ENCODE results near the gene CREM. TPM values are rescaled to one million over a fixed set of nuclear protein-coding genes. Genes with fewer than 3 reads are reported as not detected.

CREM gene
- total and polyA plus RNA-seq, 10 of the 15 experiments (the other 5 are each of a cell fraction or from before 2014, with no cell fraction given) = 51.3 to 115 (median 70.6) TPM

DNA sequence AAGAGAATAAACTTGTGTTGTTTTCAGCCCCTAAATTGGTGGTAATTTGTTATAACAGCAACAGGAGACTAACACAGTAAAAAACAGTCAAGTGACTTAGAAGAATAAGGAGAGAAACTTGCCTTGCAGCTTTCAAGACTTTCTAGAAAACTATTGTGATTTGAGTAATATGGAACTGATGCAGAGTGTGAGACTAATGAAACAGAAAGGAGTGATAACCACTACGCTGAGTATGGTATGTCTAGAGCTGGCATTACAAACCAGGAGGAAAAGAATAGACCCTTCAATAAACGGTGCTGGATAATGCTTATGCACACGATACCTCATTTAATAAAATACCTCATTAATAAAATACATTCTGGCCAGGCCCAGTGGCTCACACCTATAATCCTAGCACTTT, 99.9 kb downstream of the CREM start:
- POLR2A ChIA-PET = no interaction called here

More for the DNA sequence above, 99.9 kb downstream of the CREM start:
- Histone ChIP-seq H3K36me3 (ENCODE audit: control insufficient read depth in 2 of 2, insufficient read depth in 2 of 2, low read length in 1 of 2) (no peaks in the 10 kb centered on the region), H3K9ac (ENCODE audit: control insufficient read depth, insufficient read depth, low read length) (no peak overlapping the region), H3K9me3 (replicated peaks; ENCODE audit: control insufficient read depth, insufficient read depth, low read length) (no peaks in the 10 kb centered on the region; the same call in 2 of the 3 replicates), H3K4me3 (no peak overlapping the region), H3K4me2 (ENCODE audit: control insufficient read depth, insufficient read depth) (no peak overlapping the region), H3K4me1 (ENCODE audit: control insufficient read depth, insufficient read depth, low read length) (no peaks in the 10 kb centered on the region), H3K27me3 (replicated peaks in 1 of 2; ENCODE audit: control insufficient read depth in 2 of 2, insufficient read depth in 2 of 2, low read length in 1 of 2) (no peaks in the 10 kb centered on the region), H3K27ac (ENCODE audit: control insufficient read depth, insufficient read depth) (no peak overlapping the region), H3K79me2 (ENCODE audit: control insufficient read depth, insufficient read depth, low read length) (no peaks in the 10 kb centered on the region), H4K20me1 (ENCODE audit: control insufficient read depth, insufficient read depth) (no peaks in the 10 kb centered on the region), H2AFZ (ENCODE audit: control insufficient read depth, low read depth, low read length) (no peak overlapping the region)
- SMC1A ChIA-PET (ENCODE audit: uncharacterized antibody, unreplicated experiment) = no interaction called here
- DNase-seq (ENCODE audit: low read depth, low spot score) (no peak), ATAC-seq (peak; percentile 45; the same call in 2 of the 3 replicates), FAIRE-seq (no peak)
- TF ChIP-seq GABPA (IDR thresholded peaks at IDR 0.05; ENCODE audit: low read depth) (no peak), KLF5 (IDR thresholded peaks at IDR 0.05; ENCODE audit: partially characterized antibody) (no peak), SREBF2 (IDR thresholded peaks at IDR 0.05; ENCODE audit: low read length) (no peak), KAT2A (conservative IDR thresholded peaks at IDR 0.05; ENCODE audit: control insufficient read depth, low read depth, low read length) (no peak), SUZ12 (IDR thresholded peaks at IDR 0.05; ENCODE audit: unreplicated experiment) (no peak), CHD4 (IDR thresholded peaks at IDR 0.05) (no peak), SMAD1 (IDR thresholded peaks at IDR 0.05; ENCODE audit: low read depth, partially characterized antibody) (no peak), RBBP5 (conservative IDR thresholded peaks at IDR 0.05) (no peak)
- TF ChIP-seq, protein P1, sequence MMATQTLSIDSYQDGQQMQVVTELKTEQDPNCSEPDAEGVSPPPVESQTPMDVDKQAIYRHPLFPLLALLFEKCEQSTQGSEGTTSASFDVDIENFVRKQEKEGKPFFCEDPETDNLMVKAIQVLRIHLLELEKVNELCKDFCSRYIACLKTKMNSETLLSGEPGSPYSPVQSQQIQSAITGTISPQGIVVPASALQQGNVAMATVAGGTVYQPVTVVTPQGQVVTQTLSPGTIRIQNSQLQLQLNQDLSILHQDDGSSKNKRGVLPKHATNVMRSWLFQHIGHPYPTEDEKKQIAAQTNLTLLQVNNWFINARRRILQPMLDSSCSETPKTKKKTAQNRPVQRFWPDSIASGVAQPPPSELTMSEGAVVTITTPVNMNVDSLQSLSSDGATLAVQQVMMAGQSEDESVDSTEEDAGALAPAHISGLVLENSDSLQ (IDR thresholded peaks at IDR 0.05) = no peak
- TF ChIP-seq, protein P2, sequence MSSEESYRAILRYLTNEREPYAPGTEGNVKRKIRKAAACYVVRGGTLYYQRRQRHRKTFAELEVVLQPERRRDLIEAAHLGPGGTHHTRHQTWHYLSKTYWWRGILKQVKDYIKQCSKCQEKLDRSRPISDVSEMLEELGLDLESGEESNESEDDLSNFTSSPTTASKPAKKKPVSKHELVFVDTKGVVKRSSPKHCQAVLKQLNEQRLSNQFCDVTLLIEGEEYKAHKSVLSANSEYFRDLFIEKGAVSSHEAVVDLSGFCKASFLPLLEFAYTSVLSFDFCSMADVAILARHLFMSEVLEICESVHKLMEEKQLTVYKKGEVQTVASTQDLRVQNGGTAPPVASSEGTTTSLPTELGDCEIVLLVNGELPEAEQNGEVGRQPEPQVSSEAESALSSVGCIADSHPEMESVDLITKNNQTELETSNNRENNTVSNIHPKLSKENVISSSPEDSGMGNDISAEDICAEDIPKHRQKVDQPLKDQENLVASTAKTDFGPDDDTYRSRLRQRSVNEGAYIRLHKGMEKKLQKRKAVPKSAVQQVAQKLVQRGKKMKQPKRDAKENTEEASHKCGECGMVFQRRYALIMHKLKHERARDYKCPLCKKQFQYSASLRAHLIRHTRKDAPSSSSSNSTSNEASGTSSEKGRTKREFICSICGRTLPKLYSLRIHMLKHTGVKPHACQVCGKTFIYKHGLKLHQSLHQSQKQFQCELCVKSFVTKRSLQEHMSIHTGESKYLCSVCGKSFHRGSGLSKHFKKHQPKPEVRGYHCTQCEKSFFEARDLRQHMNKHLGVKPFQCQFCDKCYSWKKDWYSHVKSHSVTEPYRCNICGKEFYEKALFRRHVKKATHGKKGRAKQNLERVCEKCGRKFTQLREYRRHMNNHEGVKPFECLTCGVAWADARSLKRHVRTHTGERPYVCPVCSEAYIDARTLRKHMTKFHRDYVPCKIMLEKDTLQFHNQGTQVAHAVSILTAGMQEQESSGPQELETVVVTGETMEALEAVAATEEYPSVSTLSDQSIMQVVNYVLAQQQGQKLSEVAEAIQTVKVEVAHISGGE (CRISPR knock-in tag; IDR thresholded peaks at IDR 0.05) = no peak
- TF ChIP-seq, protein P3, sequence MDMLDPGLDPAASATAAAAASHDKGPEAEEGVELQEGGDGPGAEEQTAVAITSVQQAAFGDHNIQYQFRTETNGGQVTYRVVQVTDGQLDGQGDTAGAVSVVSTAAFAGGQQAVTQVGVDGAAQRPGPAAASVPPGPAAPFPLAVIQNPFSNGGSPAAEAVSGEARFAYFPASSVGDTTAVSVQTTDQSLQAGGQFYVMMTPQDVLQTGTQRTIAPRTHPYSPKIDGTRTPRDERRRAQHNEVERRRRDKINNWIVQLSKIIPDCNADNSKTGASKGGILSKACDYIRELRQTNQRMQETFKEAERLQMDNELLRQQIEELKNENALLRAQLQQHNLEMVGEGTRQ (IDR thresholded peaks at IDR 0.05; ENCODE audit: borderline replicate concordance, low read depth, low read length) = no peak
- RAD21 ChIA-PET (ENCODE audit: unreplicated experiment) = interaction anchor here (1.9 kb wide), 1 partner anchor 105 kb away, joined by 6 read pairs; no protein-coding TSS in a partner anchor
- CTCF ChIA-PET = interaction anchor here (1.2 to 16.4 kb wide), 3 partner anchors 31 to 104 kb away, joined by 3 to 378 read pairs (median 10); partner anchors contain the start of gene CREM
- intact Hi-C loops (cut with micrococcal nuclease; ENCODE audit: unreplicated experiment) = no loop called here
- 50% methylated on average over 3 of the region's 3 CpGs for WGBS (ENCODE audit: insufficient coverage, insufficient replicate concordance, low lambda C conversion rate, missing lambda C conversion rate)
- BruUV-seq (replicated peaks) = no TSS peak
- in situ Hi-C loops (cut with MboI) = loop anchor here (25.0 kb wide), 1 partner anchor 1661 kb away; no protein-coding TSS in a partner anchor

All from GM12878 (cell line).